ENCODE results near the gene ESR1. TPM values are rescaled to one million over a fixed set of nuclear protein-coding genes. Genes with fewer than 3 reads are reported as not detected.

ESR1 gene
- total RNA-seq, 4 donors from 2014 or later, result 1.3 to 2.6 (median 2.2) TPM

- H3K9me3 ChIP-seq, result no peaks in the 10 kb centered on the region
- TF ChIP-seq EP300 (IDR thresholded peaks at IDR 0.05) (no peak), CTCF (IDR thresholded peaks at IDR 0.05) (no peak), POLR2A (IDR thresholded peaks at IDR 0.05) (no peak), POLR2AphosphoS5 (IDR thresholded peaks at IDR 0.05) (no peak)
- H3K4me1 ChIP-seq, result peaks cover 4% of the 10 kb centered on the region
- DNase-seq (ENCODE audit: low spot score in 2 of 2), result no peak
- no peaks in the 10 kb centered on the region for H3K27me3 ChIP-seq
- WGBS, result 55% methylated on average over 1 of the region's 1 CpG
- no peaks in the 10 kb centered on the region for H3K36me3 ChIP-seq
- H3K27ac ChIP-seq, result no peak overlapping the region
- H3K4me3 ChIP-seq, result no peak overlapping the region
These were observed 7.1 kb downstream of the ESR1 start for GRCh38 chr6:151814614-151815013.

GRCh38 chr6:151822252-151823111, 15.0 kb downstream of the ESR1 start:
- no peaks in the 10 kb centered on the region for H3K4me1 ChIP-seq
- WGBS, result 67% methylated on average over 7 of the region's 7 CpGs
- H3K4me3 ChIP-seq, result no peak overlapping the region
- H3K36me3 ChIP-seq, result no peaks in the 10 kb centered on the region
- DNase-seq (ENCODE audit: low spot score in 2 of 2), result no peak
- H3K27ac ChIP-seq, result no peak overlapping the region
- no peaks in the 10 kb centered on the region for H3K9me3 ChIP-seq
- no peaks in the 10 kb centered on the region for H3K27me3 ChIP-seq
- TF ChIP-seq EP300 (IDR thresholded peaks at IDR 0.05), result no peak
- TF ChIP-seq CTCF (IDR thresholded peaks at IDR 0.05), result no peak
- TF ChIP-seq POLR2AphosphoS5 (IDR thresholded peaks at IDR 0.05), result no peak
- no peak for TF ChIP-seq POLR2A (IDR thresholded peaks at IDR 0.05)

GRCh38 chr6:151826517-151827142, 19.1 kb downstream of the ESR1 start:
- H3K4me1 ChIP-seq, result no peaks in the 10 kb centered on the region
- no peaks in the 10 kb centered on the region for H3K9me3 ChIP-seq
- H3K4me3 ChIP-seq, result no peak overlapping the region
- no peak overlapping the region for H3K27ac ChIP-seq
- TF ChIP-seq POLR2AphosphoS5 (IDR thresholded peaks at IDR 0.05) (no peak), CTCF (IDR thresholded peaks at IDR 0.05) (no peak), EP300 (IDR thresholded peaks at IDR 0.05) (no peak), POLR2A (IDR thresholded peaks at IDR 0.05) (no peak)
- no peaks in the 10 kb centered on the region for H3K27me3 ChIP-seq
- H3K36me3 ChIP-seq, result no peaks in the 10 kb centered on the region
- WGBS, result 83% methylated on average over 4 of the region's 4 CpGs
- DNase-seq (ENCODE audit: low spot score in 2 of 2), result no peak

GRCh38 chr6:151832710-151833109, 25.2 kb downstream of the ESR1 start:
- H3K4me3 ChIP-seq, result no peak overlapping the region
- WGBS, result 91% methylated on average over 3 of the region's 3 CpGs
- H3K27ac ChIP-seq, result no peak overlapping the region
- no peaks in the 10 kb centered on the region for H3K4me1 ChIP-seq
- DNase-seq (ENCODE audit: low spot score in 2 of 2), result no peak
- H3K36me3 ChIP-seq, result no peaks in the 10 kb centered on the region
- H3K27me3 ChIP-seq, result no peaks in the 10 kb centered on the region
- no peaks in the 10 kb centered on the region for H3K9me3 ChIP-seq
- TF ChIP-seq EP300 (IDR thresholded peaks at IDR 0.05), result no peak
- TF ChIP-seq CTCF (IDR thresholded peaks at IDR 0.05), result no peak

- no peaks in the 10 kb centered on the region for H3K4me1 ChIP-seq
- 73% methylated on average over 4 of the region's 4 CpGs for WGBS
- H3K4me3 ChIP-seq, result no peak overlapping the region
- no peak for DNase-seq (ENCODE audit: low spot score in 2 of 2)
- no peak for TF ChIP-seq CTCF (IDR thresholded peaks at IDR 0.05)
- no peak for TF ChIP-seq POLR2A (IDR thresholded peaks at IDR 0.05)
- TF ChIP-seq POLR2AphosphoS5 (IDR thresholded peaks at IDR 0.05), result no peak
- TF ChIP-seq EP300 (IDR thresholded peaks at IDR 0.05), result no peak
- no peaks in the 10 kb centered on the region for H3K9me3 ChIP-seq
- H3K36me3 ChIP-seq, result no peaks in the 10 kb centered on the region
- H3K27me3 ChIP-seq, result no peaks in the 10 kb centered on the region
- H3K27ac ChIP-seq, result no peak overlapping the region
These were observed 27.9 kb downstream of the ESR1 start for GRCh38 chr6:151835396-151835795.

All from suprapubic skin (tissue), 4 donors.